ENCODE results near the gene EIF4H.

GRCh38 chr7:74176555-74176954, 2.4 kb downstream of the EIF4H start:
- no peak for TF ChIP-seq CTCF (conservative IDR thresholded peaks at IDR 0.05)
- no peak for TF ChIP-seq EZH2 (IDR thresholded peaks at IDR 0.05; ENCODE audit: low read depth)

Measured in PC-9 (cell line).